Brain pericyte (primary cell): ENCODE results near the gene AP3B1.

ENCODE experiments used
- DNase-seq: peaks from one replicate; pipeline ENCODE4 v3.0.0-alpha.2; 2012; ENCODE audit warnings: low read depth, low spot score

AP3B1 gene

GRCh38 chr5:77974576-77974975, 319.9 kb downstream of the AP3B1 start:
- DNase-seq: no peak

- no peak for DNase-seq
Observed at GRCh38 chr5:77973253-77973609, 321.3 kb downstream of the AP3B1 start.

GRCh38 chr5:77972469-77973252, 321.8 kb downstream of the AP3B1 start:
- no peak for DNase-seq

GRCh38 chr5:77971776-77972468, 322.6 kb downstream of the AP3B1 start:
- DNase-seq: no peak

- DNase-seq: no peak
Observed at GRCh38 chr5:77970891-77971290, 323.6 kb downstream of the AP3B1 start.

GRCh38 chr5:77963795-77964194, 330.7 kb downstream of the AP3B1 start:
- DNase-seq: no peak

- DNase-seq: no peak
Observed at GRCh38 chr5:77960863-77961396, 333.6 kb downstream of the AP3B1 start.

GRCh38 chr5:77960305-77960704, 334.2 kb downstream of the AP3B1 start:
- no peak for DNase-seq

- no peak for DNase-seq
Observed at GRCh38 chr5:77958642-77959330, 335.7 kb downstream of the AP3B1 start.

- no peak for DNase-seq
Observed at GRCh38 chr5:77957931-77958521, 336.5 kb downstream of the AP3B1 start.

GRCh38 chr5:77957516-77957915, 337.0 kb downstream of the AP3B1 start:
- no peak for DNase-seq

GRCh38 chr5:77957081-77957480, 337.4 kb downstream of the AP3B1 start:
- no peak for DNase-seq

GRCh38 chr5:77955577-77955976, 338.9 kb downstream of the AP3B1 start:
- DNase-seq: no peak

- no peak for DNase-seq
Observed at GRCh38 chr5:77953374-77953773, 341.1 kb downstream of the AP3B1 start.

GRCh38 chr5:77952636-77953212, 341.8 kb downstream of the AP3B1 start:
- DNase-seq: no peak
